CD4-positive, alpha-beta T cell treated with Interleukin-21 for 1 hour (primary cell): ENCODE measurements around the gene BLCAP.

ENCODE experiments used
- DNase-seq: peaks from one replicate; pipeline ENCODE4 v3.0.0-alpha.2; 2020

Gene BLCAP

DNA sequence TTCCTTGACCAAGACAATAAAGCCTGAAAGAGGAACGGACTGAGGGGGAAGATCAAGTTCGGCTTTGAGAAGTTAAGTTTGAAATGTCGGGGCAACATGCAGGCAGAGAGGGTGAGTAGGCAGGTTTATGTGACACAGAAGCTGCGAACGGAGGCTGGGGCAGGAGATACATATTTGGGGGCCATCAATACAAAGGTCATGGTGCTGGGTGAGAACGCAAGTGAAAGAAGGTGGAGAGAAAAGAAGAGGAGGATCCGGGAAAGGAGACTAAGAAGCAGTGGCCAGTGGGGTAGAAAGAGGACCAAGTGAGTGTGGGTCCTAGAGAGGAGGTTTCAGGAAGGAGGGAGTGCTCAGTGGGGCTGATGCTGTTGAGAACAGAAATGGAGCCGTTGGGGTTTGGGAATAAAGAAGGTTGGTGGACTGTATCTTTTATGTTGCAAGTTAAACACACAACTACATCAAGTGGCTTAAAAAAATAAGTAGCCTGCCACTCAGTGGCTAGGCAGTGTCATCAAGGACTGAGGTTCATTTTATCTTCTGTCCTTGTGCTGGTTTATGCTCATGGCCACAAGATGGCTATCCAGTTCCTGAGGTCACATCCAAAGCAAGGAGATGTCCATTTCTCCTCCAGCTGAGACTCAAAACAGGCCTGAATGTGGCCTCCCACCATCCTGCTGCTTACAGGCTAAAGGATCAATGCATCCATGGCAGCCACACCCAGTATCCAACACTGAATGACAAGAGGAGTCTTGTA is 1.7 kb upstream of the BLCAP start:
- no peak for DNase-seq

DNA sequence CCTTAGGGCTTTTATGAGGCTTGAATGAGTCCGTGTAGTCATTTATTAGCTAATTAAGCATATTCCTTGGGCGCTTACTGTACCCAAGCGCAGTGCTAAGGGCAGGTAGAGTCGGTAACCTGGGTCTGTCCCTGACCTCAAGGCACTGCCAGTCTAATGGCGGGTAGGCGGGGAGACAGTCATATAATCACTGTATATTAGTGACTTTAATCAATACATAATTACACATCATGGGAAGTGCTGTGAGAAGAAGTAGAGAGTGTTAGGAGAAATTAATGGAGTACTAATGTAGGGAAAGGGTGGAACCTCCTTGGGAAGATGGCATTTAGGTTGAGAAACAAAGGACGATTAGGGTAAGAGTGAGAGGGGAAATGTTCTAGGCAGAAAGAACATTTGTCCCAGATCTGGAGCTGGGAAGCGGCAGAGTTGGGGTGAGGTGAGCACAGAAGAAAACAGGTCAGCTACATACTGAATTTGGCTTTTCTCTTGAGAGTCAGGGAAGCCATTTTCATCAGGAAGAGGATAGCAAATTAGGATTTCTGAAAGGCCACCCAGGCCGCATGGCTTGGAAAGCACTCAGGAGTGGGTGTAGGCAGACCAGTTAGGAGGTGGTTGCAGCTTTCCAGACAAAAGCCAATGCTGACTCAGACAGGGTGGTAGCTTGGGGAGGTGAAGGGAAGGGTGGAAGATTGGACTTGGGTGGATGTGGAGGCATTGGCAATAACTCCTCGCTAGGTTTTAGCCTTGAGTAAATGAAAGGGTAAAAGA is 954 bp upstream of the BLCAP start:
- no peak for DNase-seq

DNA sequence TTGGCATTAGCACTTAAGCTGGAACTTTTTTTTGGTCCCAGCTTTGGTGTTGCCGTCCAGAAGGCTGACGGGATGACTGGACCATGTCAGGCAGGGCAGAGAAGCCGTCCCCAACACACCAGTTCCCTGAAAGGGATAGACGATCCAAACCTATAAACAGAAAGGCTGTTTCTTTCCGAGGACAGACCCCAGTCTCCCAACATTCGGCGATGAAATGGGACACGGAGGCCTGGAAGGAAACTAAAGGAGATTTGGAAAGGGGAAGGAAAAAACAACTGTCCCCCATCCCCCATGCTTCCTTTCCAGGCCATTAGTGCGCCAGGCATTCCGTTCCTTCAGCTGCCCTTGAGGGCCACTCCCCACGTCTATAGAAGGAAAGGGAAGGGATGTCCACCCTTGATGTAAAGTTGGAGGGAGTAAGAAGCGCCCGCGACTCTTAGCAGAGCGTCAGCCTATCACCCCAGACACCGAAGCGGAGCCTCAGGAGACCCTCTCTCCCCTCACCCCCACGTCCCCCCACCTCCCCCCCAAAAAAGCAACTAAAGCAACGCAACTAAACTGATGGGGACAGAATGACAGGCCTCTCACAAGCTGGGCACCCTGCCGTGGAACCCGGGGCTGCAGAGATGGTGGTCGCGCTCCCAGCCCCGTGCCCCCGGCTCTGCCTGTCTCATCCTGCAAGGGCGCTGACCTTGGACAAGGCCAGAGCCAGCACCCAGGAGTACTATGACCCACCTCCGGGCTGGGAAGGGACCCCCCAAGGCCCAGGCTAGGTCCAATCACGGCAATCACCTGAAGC is 638 bp downstream of the BLCAP start:
- DNase-seq: no peak

DNA sequence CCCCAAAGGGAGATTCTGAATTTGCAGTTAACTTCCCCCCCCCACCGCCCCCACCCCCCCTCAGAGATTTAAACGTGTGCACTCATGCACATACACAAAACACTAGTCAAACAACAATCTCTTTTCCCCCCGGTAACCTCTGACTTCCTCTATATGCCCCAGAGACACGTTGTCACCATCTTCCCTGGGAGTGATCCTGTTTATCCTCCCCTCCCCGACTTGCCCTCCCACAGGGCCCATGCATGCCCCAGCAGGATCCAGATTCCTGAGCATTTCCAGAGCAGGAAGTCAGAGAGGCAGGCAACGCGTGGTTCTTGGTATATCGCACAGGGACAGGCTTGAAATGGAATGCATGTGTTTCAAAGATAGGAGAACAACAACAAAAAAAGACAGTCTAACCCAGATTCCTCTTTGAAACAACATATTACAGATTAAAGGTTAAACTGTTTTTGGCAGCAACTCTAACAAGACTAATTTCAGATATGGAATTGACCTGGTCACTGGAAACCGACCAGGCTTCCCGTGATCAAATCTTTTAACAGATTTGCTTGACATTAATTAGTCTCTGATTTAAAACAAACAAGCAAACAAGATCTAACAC is 1.3 kb downstream of the BLCAP start:
- DNase-seq: no peak

DNA sequence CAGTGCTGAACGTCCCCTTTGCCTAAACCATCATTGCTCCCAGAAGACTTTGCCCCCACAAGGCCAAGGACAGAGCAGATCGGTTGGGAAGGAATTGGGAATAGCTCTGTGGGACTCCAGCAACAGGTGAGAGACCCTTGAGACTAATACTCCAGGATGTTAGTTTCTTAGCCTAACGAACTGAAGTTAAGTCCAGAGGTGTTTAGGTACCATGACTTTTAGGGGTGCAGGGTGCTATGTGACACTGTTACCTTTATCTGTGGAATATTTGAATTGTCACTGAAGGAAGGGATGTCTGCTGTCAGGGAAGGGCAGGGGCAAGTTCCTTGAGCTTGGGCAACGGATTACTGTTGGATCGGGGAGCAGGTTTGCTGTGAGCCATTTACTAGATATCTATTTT is 1.9 kb downstream of the BLCAP start:
- no peak for DNase-seq

DNA sequence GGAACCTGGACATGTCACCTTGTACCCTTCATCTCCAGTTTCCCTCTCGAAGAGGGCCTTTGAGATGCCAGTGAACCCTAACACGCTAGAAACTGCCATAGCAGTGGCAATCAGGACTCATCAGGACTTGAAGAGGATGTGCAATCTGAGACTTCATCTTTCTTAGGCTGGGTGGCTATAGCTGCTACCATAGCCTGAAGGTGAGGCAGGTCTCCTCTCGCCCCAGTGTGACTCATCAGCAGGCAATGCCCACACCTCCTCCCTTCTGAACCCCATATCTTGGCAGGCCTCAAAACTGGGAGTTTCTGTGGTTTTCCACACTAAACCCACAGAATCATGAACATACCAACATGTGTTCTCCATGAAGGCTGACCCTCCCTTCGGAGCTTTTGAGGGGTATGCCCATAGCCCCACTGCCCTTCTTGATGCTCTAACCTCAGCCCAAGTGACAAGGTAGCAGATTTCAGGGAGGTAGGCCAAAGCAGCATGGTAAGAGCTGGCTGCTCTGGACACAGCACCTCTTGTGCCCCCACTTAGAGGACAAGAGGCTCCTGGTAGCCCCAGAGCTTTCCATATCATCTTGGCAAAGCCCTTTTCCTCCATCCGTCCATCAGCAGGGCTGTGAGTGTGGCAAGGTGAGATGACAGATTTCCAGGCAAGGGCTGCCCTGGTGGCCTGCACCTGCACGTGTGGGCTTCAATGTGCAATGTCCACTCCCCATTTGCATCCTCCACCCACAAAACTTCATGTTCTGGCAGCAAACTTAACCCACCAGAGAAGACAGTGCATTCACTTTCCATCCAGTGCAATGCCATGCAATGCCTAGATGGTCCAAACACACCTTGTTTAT is 2.6 kb downstream of the BLCAP start:
- DNase-seq: no peak

DNA sequence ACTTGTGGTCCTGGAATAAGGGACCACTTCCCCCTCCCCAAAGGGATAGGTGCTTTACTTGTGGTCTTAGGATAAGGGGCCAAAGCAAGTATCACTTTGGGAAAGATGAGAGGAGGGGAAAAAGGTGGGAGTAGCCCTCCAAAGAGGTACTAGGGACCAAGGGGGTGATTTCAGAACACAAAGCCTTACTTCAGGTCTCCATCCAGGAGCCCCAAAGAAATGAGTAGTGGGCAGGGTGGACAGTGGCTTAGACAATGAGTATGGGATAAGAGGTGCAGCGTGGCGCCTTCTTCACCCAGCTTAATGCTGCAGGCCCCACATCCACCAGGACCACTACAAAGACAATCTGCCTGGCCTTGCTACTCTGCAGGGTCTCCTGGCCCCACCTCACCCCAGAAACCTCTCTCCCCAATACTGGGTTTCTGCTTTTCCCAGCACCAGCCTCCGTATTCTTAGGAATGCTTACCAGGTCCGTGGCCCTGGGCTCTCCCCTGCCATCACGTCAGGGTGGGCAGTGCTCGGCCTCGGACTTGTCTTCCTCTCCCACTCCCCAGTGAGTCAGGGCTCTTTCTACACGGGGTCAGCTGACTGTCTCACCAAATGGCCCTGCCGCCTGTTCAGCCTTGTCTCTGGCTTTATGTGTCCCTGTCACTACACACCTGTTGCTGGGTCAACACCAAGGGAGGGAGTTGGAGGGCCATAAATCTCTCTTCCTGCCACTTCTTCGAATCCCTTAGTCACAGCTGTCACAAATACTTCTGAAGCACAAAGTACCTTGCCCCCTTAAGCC is 3.6 kb downstream of the BLCAP start:
- no peak for DNase-seq

DNA sequence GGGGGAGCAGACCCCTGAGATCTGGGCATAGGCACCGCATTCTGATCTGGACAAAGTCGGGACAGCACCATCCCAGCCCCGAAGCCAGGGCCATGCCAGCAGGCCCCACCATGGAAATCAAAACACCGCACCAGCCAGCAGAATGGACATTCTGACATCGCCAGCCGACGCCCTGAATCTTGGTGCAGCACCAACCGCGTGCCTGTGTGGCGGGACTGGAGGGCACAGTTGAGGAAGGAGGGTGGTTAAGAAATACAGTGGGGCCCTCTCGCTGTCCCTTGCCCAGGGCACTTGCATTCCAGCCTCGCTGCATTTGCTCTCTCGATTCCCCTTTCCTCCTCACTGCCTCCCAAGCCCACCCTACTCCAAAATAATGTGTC is 4.7 kb downstream of the BLCAP start:
- DNase-seq: no peak

DNA sequence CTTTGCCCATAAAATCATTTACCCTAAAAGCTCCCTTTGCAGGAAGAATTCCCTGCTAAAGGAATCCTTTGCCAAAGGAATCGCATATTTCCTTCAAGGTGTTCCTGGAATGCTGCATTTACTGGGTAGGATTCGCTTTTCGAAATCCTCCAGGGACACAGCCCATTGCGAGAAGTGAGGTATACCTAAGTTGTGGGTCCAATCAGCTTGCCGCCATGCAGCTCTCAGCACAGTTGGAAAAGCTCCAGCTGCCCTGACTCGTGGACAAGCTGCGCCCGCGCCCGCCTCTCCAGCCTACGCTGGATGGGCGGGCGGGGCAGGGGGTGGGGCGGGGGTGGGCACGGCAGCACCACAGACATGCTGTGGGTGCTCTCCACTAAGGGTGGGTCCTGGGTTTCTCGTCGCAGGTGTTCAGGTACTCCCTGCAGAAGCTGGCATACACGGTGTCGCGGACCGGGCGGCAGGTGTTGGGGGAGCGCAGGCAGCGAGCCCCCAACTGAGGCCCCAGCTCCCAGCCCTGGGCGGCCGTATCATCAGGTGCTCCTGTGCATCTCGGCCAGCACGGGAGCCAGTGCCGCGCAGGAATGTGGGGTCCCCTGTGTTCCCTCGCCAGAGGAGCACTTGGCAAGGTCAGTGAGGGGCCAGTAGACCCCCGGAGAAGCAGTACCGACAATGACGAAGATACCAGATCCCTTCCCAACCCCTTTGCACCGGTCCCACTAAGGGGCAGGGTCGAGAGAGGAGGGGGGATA is 5.2 kb downstream of the BLCAP start:
- no peak for DNase-seq

DNA sequence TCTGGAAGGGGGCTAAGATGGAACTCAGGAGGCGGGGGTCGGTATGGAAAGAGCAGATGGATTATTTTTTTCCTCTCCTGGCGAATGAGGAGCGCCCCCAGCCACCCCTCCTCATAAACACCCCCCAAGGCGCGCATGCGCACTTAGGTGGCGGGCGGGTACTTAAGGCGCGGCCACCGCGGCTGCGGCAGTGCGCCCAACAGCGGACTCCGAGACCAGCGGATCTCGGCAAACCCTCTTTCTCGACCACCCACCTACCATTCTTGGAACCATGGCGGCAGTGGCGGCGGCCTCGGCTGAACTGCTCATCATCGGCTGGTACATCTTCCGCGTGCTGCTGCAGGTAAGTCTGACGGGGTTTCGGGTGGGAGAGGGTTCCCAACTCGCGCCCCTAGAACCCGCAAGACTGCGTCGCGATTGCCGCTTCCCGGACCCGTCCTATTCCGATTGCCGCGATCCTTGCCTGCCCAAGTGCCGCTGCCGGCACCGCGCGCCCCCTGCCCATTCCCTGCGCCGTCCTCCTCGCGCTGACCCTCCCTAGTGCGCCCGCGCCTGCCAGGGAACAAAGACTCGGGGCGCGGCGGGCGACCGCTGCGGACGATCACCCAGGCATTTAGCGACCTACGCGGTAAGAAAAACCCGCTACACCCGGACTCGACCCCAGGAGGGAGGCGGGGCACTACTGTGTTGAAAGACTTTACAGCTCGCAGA is 6.5 kb downstream of the BLCAP start, which contains the start of gene NNAT:
NNAT (plus strand) TSS at position 190 of the 711 bp plus-strand sequence; CDS start at position 272, 82 bp downstream.
- DNase-seq: no peak

DNA sequence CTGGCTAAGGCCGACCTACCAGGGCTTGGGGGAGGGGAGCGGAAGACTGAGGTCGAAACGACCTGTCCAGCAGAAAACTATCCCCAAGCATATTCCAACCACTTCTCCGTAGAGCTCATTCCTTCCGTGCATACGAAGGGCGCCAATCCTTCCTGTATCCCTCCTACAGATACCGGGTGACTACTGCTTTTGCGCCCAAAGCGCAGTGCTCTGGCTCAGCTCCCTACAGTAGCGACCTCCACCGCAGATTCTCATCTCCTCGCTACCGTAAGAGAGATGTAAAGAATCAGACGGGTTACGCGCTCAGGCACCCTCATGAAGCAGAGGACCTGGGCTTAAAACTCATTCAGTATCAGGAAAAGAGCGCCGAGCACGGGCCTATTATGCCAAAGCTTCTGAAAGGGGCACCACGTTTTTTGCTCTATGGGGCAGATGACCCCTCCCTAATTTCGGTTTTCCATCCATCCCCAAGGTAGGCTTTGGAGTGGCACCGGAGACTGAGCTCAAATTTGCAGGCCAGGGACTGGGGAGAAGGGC is 7.2 kb downstream of the BLCAP start:
- DNase-seq: no peak

DNA sequence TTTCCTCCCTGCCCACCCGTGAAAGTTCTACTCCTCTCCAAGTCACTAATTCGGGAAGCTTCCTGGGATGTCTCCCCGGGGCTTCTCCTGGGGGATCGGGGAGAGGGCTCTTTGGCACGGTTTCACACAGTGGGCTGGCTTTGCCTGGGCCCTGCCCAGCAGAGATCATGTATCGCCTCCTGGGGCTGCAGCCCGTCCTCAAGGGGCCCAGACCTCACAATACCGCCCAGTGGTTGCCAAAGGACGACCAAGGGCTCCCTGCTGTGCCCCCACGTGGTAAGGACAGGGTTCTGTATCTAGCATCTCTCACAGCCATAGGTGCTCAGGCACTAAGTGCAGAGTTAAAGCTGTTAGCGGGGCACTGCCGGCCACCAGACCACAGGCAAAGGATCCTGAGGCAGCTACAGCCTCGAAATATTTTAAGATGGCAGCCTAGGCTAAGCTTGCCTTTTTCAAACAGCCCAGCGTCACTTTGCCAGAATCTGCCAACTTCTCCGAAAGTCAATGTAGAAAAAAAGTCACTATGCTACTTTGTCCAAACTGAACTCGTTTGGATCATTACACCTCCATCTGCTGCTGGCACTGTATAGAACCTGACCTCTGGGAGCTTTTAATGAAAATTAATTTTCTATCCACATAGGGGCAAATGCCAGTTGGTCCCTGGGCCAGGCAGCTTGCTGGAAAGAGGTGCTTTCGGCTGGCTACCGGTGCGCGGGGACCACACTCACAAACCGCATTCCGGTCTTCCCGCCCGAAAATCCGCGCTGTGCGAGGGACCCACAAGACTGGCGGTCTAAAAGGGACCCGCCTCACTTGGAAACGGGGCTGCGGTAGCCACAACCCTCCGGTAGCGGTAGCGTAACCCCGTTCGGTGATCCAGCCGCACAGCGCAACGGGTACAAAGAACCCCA is 7.9 kb downstream of the BLCAP start:
- no peak for DNase-seq

DNA sequence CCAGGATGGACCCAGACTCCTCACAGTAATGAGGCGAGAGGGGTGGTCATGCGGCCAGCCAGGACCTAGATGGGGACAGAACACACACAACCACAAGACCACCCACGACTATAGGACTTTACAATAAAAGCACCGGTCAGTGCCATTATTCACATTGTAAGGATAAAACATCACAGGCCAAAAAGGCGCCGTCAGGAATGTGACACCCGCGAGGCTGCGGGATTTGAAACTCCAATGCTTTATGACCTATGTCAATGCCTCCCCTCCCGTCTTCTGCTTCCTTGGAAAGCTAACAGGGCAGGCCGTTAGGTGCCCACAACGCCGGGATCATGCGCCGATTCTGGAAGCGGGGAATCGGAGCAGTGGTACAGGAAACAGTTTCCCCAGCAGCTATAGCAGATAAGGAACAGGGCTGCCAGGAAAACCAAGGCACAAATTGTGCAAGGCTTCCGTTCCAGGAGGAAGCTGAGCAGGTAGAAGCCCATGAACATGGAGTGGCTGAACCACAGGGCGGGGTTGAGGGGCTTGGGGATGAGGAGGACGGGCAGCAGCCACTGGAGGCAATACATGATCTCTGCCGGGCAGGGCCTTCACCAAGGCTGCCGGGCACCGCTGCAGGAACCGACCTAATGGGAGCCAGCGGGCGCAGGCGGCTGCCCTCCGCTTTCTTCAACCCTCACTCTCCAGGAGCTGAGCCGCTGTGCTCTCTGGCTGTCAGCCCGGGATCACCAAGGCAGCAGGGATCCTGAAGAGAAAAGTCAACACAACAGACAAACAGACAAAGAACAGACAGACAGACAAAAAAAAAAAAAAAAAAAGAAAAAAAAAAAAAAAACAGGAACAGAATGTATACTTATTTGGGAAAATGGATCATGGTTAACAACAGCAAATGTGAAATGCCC is 8.8 kb downstream of the BLCAP start:
- no peak for DNase-seq

DNA sequence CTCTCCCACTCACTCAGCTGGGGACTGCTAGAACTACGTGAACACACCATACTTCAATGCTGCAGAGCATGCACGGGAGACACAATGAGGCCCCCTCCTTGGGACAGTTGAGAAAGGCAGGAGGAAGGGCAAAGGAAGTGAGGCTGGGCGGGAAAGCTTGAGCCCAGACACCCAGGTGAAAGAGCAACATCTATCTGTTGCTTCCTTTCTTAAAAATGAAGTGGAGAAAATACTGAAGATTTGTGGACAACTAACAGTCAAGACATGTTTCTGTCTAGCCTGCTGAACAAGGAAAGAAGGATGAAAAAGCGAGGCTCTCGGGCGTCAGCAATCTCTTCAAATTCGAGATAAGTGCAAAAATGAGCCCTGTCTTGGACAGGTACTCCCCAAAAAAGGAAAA is 9.6 kb downstream of the BLCAP start:
- DNase-seq: no peak

DNA sequence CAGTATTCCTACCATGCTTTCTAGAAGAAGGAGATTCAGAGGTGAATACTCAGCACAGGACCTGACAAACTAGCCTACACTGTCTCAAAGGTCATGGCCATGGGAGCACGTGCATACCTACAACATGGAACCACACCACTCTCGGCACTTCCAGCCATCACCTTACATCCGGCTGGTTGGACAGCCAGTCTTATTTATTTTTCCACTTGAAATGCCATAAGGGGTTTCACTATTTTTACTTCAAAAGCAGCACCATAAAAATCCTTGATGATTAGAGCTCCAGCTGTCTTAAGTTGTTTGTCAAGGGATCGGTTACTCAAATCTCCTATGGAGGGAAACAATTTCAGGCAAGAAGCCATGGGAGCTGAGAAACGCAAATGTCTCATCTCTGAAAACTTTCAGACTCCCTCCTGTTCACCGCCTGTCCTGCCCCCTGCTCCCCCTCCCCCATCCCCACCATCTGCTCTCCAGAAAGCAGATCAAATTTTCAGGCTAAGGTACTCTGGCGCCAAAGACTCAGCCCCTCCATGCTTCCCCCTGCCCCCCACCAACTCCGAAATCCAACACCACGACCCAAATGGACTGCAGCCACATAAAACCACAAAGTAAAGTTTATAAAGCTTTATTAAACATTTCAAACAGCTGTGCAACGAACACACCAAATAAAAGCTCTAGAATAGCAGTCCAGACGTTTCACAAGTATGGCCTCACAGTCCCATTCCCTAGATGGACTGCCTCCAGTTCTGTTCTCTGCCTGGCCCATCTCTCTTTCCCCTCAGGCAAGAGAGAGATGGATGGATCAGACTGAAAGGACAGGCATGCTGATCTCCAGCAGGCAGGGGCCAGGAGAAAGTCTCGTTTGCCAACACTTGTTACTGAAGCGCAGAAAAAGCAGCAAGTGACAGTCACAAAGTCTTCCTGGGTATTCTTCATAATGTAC is 10.6 kb downstream of the BLCAP start:
- no peak for DNase-seq

DNA sequence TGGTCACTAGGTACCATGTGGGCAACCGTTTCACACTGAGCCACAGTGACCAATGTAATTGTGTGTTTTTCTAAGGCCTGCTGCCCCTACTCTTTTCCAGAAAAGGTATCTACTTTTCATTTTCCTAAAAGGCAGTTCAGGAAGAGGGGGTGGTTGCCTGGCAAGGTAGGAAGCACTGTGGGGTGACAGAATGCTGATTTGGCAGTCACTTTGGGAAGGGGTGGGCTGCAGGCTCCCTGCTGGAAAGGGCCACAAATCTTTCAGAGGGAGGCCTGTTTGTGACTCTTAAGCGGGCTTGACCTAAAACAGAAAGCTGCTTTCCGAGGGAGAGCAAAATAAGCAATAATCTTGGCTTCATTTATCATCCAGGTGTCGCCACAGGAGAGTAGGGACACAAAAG is 11.8 kb downstream of the BLCAP start:
- DNase-seq: no peak
